DOHH2 (cell line): Measurements from ENCODE around the gene COX7A2L.

Experiments
- CTCF ChIP-seq: fragments of 200-600 bp; sonication (generic); IDR thresholded peaks from one replicate; pipeline ENCODE4 v1.5.1; 2014; ENCODE audit warnings: antibody characterized with exemption, mild to moderate bottlenecking, low read depth, low read length; ENCODE audit not compliant: poor library complexity, severe bottlenecking
- EZH2phosphoT487 ChIP-seq: fragments of 200-600 bp; sonication (generic); IDR thresholded peaks from 2 replicates; pipeline ENCODE4 v1.6.1; 2017; ENCODE audit warnings: borderline replicate concordance, mild to moderate bottlenecking, antibody characterized with exemption, low read length, moderate library complexity, mixed read lengths

GRCh38 chr2:42340938-42341636 lies 19.9 kb downstream of the COX7A2L start:
- TF ChIP-seq CTCF: no peak
- no peak for TF ChIP-seq EZH2phosphoT487
